Mesenteric fat pad (tissue), 1 donor: ENCODE measurements around the gene ZBTB18. TPM values are rescaled to one million over a fixed set of nuclear protein-coding genes. Genes with fewer than 3 reads are reported as not detected.
"Not testable (repeated sequence)": the region's sequence is repeated elsewhere in the genome, so short reads cannot be mapped to it uniquely, and the experiment has no call there.

Source experiments
- DNase-seq: peaks from one replicate; pipeline ENCODE4 v3.0.0-alpha.2; 2020; ENCODE audit warnings: low spot score
- total RNA-seq: library from RNA; stranded (reverse); fragmentation: NEBNext Ultra II Directional; extraction: Animal tissue kit (Norgen Biotek cat#: 25700); gene quantifications from one replicate; pipeline ENCODE4 v1.2.1, GENCODE V29; 2021
- donor health status: DM: yes; HTN: yes; CAD: no.

The ZBTB18 gene
- total RNA-seq, 1 donor from 2014 or later = 11.9 TPM

GRCh38 chr1:244041466-244042120 lies 9.5 kb upstream of the ZBTB18 start:
- no peak for DNase-seq

- no peak for DNase-seq
These were observed 8.8 kb upstream of the ZBTB18 start for GRCh38 chr1:244042293-244042692.

GRCh38 chr1:244044423-244044822 lies 6.7 kb upstream of the ZBTB18 start:
- no peak for DNase-seq

- not testable (repeated sequence) for DNase-seq
These were observed 4.8 kb upstream of the ZBTB18 start for GRCh38 chr1:244046254-244046653.

GRCh38 chr1:244046907-244047611 lies 4.0 kb upstream of the ZBTB18 start:
- no peak for DNase-seq

- no peak for DNase-seq
These were observed 3.3 kb upstream of the ZBTB18 start for GRCh38 chr1:244047621-244048255.

- peak; percentile 99 for DNase-seq
These were observed 2.6 kb upstream of the ZBTB18 start for GRCh38 chr1:244048256-244049161.

GRCh38 chr1:244049162-244050013 lies 1.7 kb upstream of the ZBTB18 start:
- no peak for DNase-seq

- no peak for DNase-seq
These were observed 859 bp upstream of the ZBTB18 start for GRCh38 chr1:244050014-244050834.

- no peak for DNase-seq
These were observed 1.1 kb downstream of the ZBTB18 start for GRCh38 chr1:244052016-244052727.

GRCh38 chr1:244052728-244053312 lies 1.7 kb downstream of the ZBTB18 start:
- DNase-seq = no peak

- no peak for DNase-seq
These were observed 2.7 kb downstream of the ZBTB18 start for GRCh38 chr1:244053831-244054230.

- DNase-seq = no peak
These were observed 3.3 kb downstream of the ZBTB18 start for GRCh38 chr1:244054247-244054923.

GRCh38 chr1:244054924-244055263 lies 3.8 kb downstream of the ZBTB18 start:
- no peak for DNase-seq

GRCh38 chr1:244056577-244056976 lies 5.5 kb downstream of the ZBTB18 start:
- DNase-seq = no peak

- no peak for DNase-seq
These were observed 6.6 kb downstream of the ZBTB18 start for GRCh38 chr1:244057474-244058385.

- DNase-seq = no peak
These were observed 9.0 kb downstream of the ZBTB18 start for GRCh38 chr1:244060117-244060516.
